Esophagus (tissue), 2 donors: ENCODE results near the gene NANOG. TPM values are rescaled to one million over a fixed set of nuclear protein-coding genes. Genes with fewer than 3 reads are reported as not detected.
"Not testable (repeated sequence)": the region's sequence is repeated elsewhere in the genome, so short reads cannot be mapped to it uniquely, and the experiment has no call there.

Source experiments
- H3K27ac ChIP-seq, 2 donors: one replicate each; pipeline ENCODE4 v1.5.1; 2013; ENCODE audit warnings: low read depth in 2 of 2, mild to moderate bottlenecking in 2 of 2, inconsistent platforms in 1 of 2, low read length in 1 of 2, moderate library complexity in 1 of 2
- H3K27me3 ChIP-seq, 2 donors: one replicate each; pipeline ENCODE4 v1.6.1; 2013; ENCODE audit warnings: low read length in 2 of 2, control low read depth in 1 of 2, mild to moderate bottlenecking in 1 of 2; ENCODE audit not compliant: insufficient read depth in 2 of 2, control insufficient read depth in 1 of 2
- H3K36me3 ChIP-seq, 2 donors: one replicate each; pipeline ENCODE4 v1.6.1; 2013; ENCODE audit warnings: low read length in 1 of 2; ENCODE audit not compliant: control insufficient read depth in 2 of 2, insufficient read depth in 2 of 2
- H3K4me1 ChIP-seq, 2 donors: one replicate each; pipeline ENCODE4 v1.6.1; 2013; ENCODE audit warnings: low read length in 1 of 2; ENCODE audit not compliant: control insufficient read depth in 2 of 2, insufficient read depth in 2 of 2
- H3K4me3 ChIP-seq, 2 donors: one replicate each; pipeline ENCODE4 v1.5.1; 2013; ENCODE audit warnings: low read length in 2 of 2, mild to moderate bottlenecking in 2 of 2, low read depth in 1 of 2, moderate library complexity in 1 of 2
- H3K9me3 ChIP-seq, 2 donors: one replicate each; pipeline ENCODE4 v1.6.1; 2013; ENCODE audit warnings: mild to moderate bottlenecking in 2 of 2, low read depth in 1 of 2, low read length in 1 of 2, moderate library complexity in 1 of 2; ENCODE audit not compliant: control insufficient read depth in 2 of 2, insufficient read depth in 1 of 2
- WGBS, 2 donors: extraction: QIAGEN DNeasy Blood & Tissue Kit; methylation state at CpG; one replicate each; pipeline ENCODE4 v1.1.7; 2013; 5-methylcytosine and 5-hydroxymethylcytosine counted together
- polyA plus RNA-seq, 2 donors: library from polyadenylated mRNA; stranded (reverse); fragments of 200-250 nt; gene quantifications; one replicate each; pipeline ENCODE4 v1.2.3, GENCODE V29; 2013
- donor health status: healthy with polysubstance abuse.
- donor health status: Bipolar disorder and iron deficiency.

NANOG gene
- polyA plus RNA-seq, 2 donors = under 0.01 to 0.02 TPM

- Histone ChIP-seq H3K9me3 (no peaks in the 10 kb centered on the region), H3K4me3 (no peak overlapping the region), H3K27me3 (no peaks in the 10 kb centered on the region), H3K27ac (no peak overlapping the region), H3K4me1 (no peaks in the 10 kb centered on the region), H3K36me3 (no peaks in the 10 kb centered on the region)
- WGBS, 2 donors = 78 to 81% methylated on average over 5 of the region's 5 CpGs
Observed at GRCh38 chr12:7844116-7844515, 54.9 kb downstream of the NANOG start.

- H3K9me3 ChIP-seq, H3K36me3 ChIP-seq, H3K27me3 ChIP-seq, H3K4me3 ChIP-seq, H3K4me1 ChIP-seq, H3K27ac ChIP-seq: not testable (repeated sequence)
- WGBS, 2 donors = 23 to 30% methylated on average over 2 of the region's 4 CpGs
Observed at GRCh38 chr12:7847226-7848097, 58.3 kb downstream of the NANOG start.

DNA sequence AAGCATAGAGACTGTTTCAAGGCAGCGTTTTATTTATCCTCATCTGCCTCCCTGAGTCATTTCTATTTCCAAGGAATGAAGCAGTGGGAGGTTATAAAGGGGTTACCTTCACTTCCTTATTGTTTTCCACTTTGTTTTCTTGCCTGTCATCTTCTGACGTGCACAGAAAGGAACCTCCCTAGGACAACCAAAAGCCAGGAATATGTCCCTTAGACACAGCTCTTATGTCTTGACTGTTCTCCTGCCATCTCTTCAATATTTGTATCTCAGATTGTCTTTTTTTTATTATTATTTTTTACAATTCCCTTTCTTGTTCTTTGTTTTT lies 58.9 kb downstream of the NANOG start:
- not testable (repeated sequence) for H3K9me3 ChIP-seq, H3K27ac ChIP-seq, H3K4me3 ChIP-seq, H3K4me1 ChIP-seq, H3K27me3 ChIP-seq, H3K36me3 ChIP-seq
- WGBS, 2 donors = 17 to 27% methylated on average over 2 of the region's 2 CpGs

Other genes starting within 250 kb of the NANOG start
- not detected for gene APOBEC1, start 123.5 kb upstream of the NANOG start, polyA plus RNA-seq
- gene GDF3, start 93.6 kb upstream of the NANOG start, polyA plus RNA-seq = under 1 TPM in 1 of 2 donors, not detected in 1; 0.02 TPM
- not detected for gene DPPA3, start 78.0 kb upstream of the NANOG start, polyA plus RNA-seq
- not detected for gene CLEC4C, start 42.0 kb upstream of the NANOG start, polyA plus RNA-seq
- gene NANOGNB, start 24.2 kb upstream of the NANOG start, polyA plus RNA-seq = not detected
- not detected for gene SLC2A14, start 83.5 kb downstream of the NANOG start, polyA plus RNA-seq
- gene SLC2A3, start 146.8 kb downstream of the NANOG start, polyA plus RNA-seq = 1 to 10 TPM; 1.2 to 2.1 TPM
- gene FOXJ2, start 243.3 kb downstream of the NANOG start, polyA plus RNA-seq = 1 to 10 TPM; 4.2 TPM